Middle frontal gyrus (tissue), 1 donor: Measurements from ENCODE around the gene SLC6A2.
"Not testable (repeated sequence)": the region's sequence is repeated elsewhere in the genome, so short reads cannot be mapped to it uniquely, and the experiment has no call there.

Experiments used
- DNase-seq: peaks from one replicate; pipeline ENCODE4 v3.0.0-alpha.2; 2015; ENCODE audit warnings: low spot score; ENCODE audit errors: extremely low spot score

Gene SLC6A2

GRCh38 chr16:55710466-55710865 is 54.7 kb downstream of the SLC6A2 start:
- no peak for DNase-seq

- DNase-seq, result no peak
Measured at GRCh38 chr16:55711959-55712876, 56.4 kb downstream of the SLC6A2 start.

- no peak for DNase-seq
Measured at GRCh38 chr16:55713103-55713502, 57.3 kb downstream of the SLC6A2 start.

GRCh38 chr16:55717326-55717725 is 61.5 kb downstream of the SLC6A2 start:
- DNase-seq, result no peak

GRCh38 chr16:55725055-55725777 is 69.4 kb downstream of the SLC6A2 start:
- DNase-seq, result no peak

- DNase-seq, result no peak
Measured at GRCh38 chr16:55728797-55729196, 73.0 kb downstream of the SLC6A2 start.

- DNase-seq, result no peak
Measured at GRCh38 chr16:55730115-55730514, 74.3 kb downstream of the SLC6A2 start.

GRCh38 chr16:55732496-55732895 is 76.7 kb downstream of the SLC6A2 start:
- DNase-seq, result no peak

- no peak for DNase-seq
Measured at GRCh38 chr16:55734665-55735064, 78.9 kb downstream of the SLC6A2 start.

GRCh38 chr16:55735120-55735781 is 79.5 kb downstream of the SLC6A2 start:
- no peak for DNase-seq

- DNase-seq, result no peak
Measured at GRCh38 chr16:55736671-55737070, 80.9 kb downstream of the SLC6A2 start.

GRCh38 chr16:55737318-55737717 is 81.5 kb downstream of the SLC6A2 start:
- no peak for DNase-seq

GRCh38 chr16:55737966-55738365 is 82.2 kb downstream of the SLC6A2 start:
- DNase-seq, result no peak

- no peak for DNase-seq
Measured at GRCh38 chr16:55746081-55746480, 90.3 kb downstream of the SLC6A2 start.

- no peak for DNase-seq
Measured at GRCh38 chr16:55747785-55748184, 92.0 kb downstream of the SLC6A2 start.

GRCh38 chr16:55752465-55753144 is 96.8 kb downstream of the SLC6A2 start:
- DNase-seq, result not testable (repeated sequence)

GRCh38 chr16:55753145-55753631 is 97.4 kb downstream of the SLC6A2 start:
- not testable (repeated sequence) for DNase-seq
